ENCODE measurements around the gene LPP. TPM values are rescaled to one million over a fixed set of nuclear protein-coding genes. Genes with fewer than 3 reads are reported as not detected.
"Not testable (repeated sequence)": the region's sequence is repeated elsewhere in the genome, so short reads cannot be mapped to it uniquely, and the experiment has no call there.

LPP gene
- polyA plus RNA-seq, 3 donors, result 14.1 to 23.2 (median 15.3) TPM

GRCh38 chr3:188440340-188440972, 286.5 kb downstream of the LPP start:
- Histone ChIP-seq H3K9ac (ENCODE audit: insufficient read depth, low read length, poor library complexity, severe bottlenecking) (no peak overlapping the region), H3K4me1 (ENCODE audit: control insufficient read depth in 1 of 2, insufficient read depth in 2 of 2, low read length in 2 of 2) (peaks cover 19 to 37% of the 10 kb centered on the region in 2 donors), H3K27ac (ENCODE audit: low read depth in 1 of 2, low read length in 2 of 2) (peak overlapping the region in 1 of 2 donors; percentile 90), H3K27me3 (ENCODE audit: control insufficient read depth in 2 of 2, insufficient read depth in 2 of 2, low read length in 2 of 2) (no peaks in the 10 kb centered on the region), H4K20me1 (ENCODE audit: insufficient read depth, low read length) (no peaks in the 10 kb centered on the region), H3K4me2 (replicated peaks; ENCODE audit: extremely low read depth, low read length, poor library complexity, severe bottlenecking) (no peak overlapping the region), H3K4me3 (replicated peaks in 1 of 3; ENCODE audit: low read depth in 2 of 3, low read length in 3 of 3) (no peak overlapping the region), H3K36me3 (replicated peaks in 1 of 2; ENCODE audit: control insufficient read depth in 1 of 2, insufficient read depth in 2 of 2, low read length in 2 of 2) (no peaks in the 10 kb centered on the region), H2AFZ (ENCODE audit: insufficient read depth, low read depth, low read length, poor library complexity, severe bottlenecking) (no peak overlapping the region), H3K79me2 (ENCODE audit: insufficient read depth, low read length) (peaks cover 4% of the 10 kb centered on the region), H3K9me3 (replicated peaks in 1 of 2; ENCODE audit: control insufficient read depth in 1 of 2, insufficient read depth in 1 of 2, low read length in 2 of 2) (no peaks in the 10 kb centered on the region)
- peaks cover 28 to 36% of the 10 kb centered on the region in 2 donors for H3K36me3 Mint-ChIP-seq
- TF ChIP-seq CTCF (IDR thresholded peaks at IDR 0.05), result no peak
- WGBS (ENCODE audit: insufficient coverage), result no CpG with 5 or more reads among the region's 1 CpG
- peaks cover 0 to 6% (median 0%) of the 10 kb centered on the region in 7 donors for H3K9me3 Mint-ChIP-seq
- H3K27ac Mint-ChIP-seq, result peak overlapping the region in 4 of 7 donors; percentile 86 to 96 (median 92)
- intact Hi-C loops (cut with micrococcal nuclease), result no loop called here
- H3K4me3 Mint-ChIP-seq, result no peak overlapping the region
- H3K4me1 Mint-ChIP-seq, result peaks cover 32% of the 10 kb centered on the region
- no peaks in the 10 kb centered on the region for H3K27me3 Mint-ChIP-seq (ENCODE audit: low read depth in 3 of 3)
- DNase-seq, result no peak

DNA sequence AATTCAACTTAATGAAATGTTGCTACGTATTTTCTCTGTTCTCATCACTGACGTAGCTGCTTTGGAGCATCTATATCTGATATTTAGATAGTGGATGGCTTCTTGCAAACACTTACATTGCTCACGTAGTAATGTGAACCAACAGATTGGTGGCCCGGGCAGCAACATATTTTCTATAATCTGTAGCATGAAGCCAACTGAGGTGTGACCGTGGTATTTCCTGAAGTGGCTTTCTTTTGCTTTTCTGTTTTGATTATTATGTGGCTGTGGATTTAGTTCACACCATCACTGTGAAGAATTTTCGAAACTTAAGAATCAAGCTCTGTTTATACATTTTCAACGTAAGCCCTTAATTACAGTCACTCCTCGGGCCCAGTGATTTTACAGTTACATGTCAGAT, 288.5 kb downstream of the LPP start:
- intact Hi-C loops (cut with micrococcal nuclease), result no loop called here
- H3K4me1 Mint-ChIP-seq, result peaks cover 37% of the 10 kb centered on the region

DNA sequence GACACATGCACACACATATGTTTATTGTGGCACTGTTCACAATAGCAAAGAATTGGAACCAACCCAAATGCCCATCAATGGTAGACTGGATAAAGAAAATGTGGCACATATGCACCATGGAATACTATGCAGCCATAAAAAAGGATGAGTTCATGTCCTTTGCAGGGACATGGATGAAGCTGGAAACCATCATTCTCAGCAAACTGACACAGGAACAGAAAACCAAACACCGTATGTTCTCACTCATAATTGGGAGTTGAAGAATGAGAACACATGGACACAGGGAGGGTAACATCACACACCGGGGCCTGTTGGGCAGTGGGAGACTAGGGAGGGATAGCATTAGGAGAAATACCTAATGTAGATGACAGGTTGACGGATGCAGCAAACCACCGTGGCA, 291.2 kb downstream of the LPP start:
- H3K4me1 ChIP-seq (ENCODE audit: control insufficient read depth in 1 of 2, insufficient read depth in 2 of 2, low read length in 2 of 2); H3K4me3 ChIP-seq (replicated peaks in 1 of 3; ENCODE audit: low read depth in 2 of 3, low read length in 3 of 3); H3K4me3 Mint-ChIP-seq; H3K27ac ChIP-seq (ENCODE audit: low read depth in 1 of 2, low read length in 2 of 2); DNase-seq; H2AFZ ChIP-seq (ENCODE audit: insufficient read depth, low read depth, low read length, poor library complexity, severe bottlenecking); H3K9ac ChIP-seq (ENCODE audit: insufficient read depth, low read length, poor library complexity, severe bottlenecking); H3K79me2 ChIP-seq (ENCODE audit: insufficient read depth, low read length); H3K36me3 ChIP-seq (replicated peaks in 1 of 2; ENCODE audit: control insufficient read depth in 1 of 2, insufficient read depth in 2 of 2, low read length in 2 of 2); H3K27me3 ChIP-seq (ENCODE audit: control insufficient read depth in 2 of 2, insufficient read depth in 2 of 2, low read length in 2 of 2); H3K4me2 ChIP-seq (replicated peaks; ENCODE audit: extremely low read depth, low read length, poor library complexity, severe bottlenecking); intact Hi-C loops (cut with micrococcal nuclease); H4K20me1 ChIP-seq (ENCODE audit: insufficient read depth, low read length); H3K9me3 Mint-ChIP-seq; H3K27me3 Mint-ChIP-seq (ENCODE audit: low read depth in 3 of 3); H3K9me3 ChIP-seq (replicated peaks in 1 of 2; ENCODE audit: control insufficient read depth in 1 of 2, insufficient read depth in 1 of 2, low read length in 2 of 2): not testable (repeated sequence)
- H3K27ac Mint-ChIP-seq, result peak overlapping the region in 1 of 7 donors; percentile 35
- peaks cover 15% of the 10 kb centered on the region for H3K4me1 Mint-ChIP-seq
- peaks cover 15 to 19% of the 10 kb centered on the region in 2 donors for H3K36me3 Mint-ChIP-seq
- 100% methylated on average over 1 of the region's 4 CpGs for WGBS (ENCODE audit: insufficient coverage)

More for the DNA sequence above, 288.5 kb downstream of the LPP start:
- Histone ChIP-seq H2AFZ (ENCODE audit: insufficient read depth, low read depth, low read length, poor library complexity, severe bottlenecking) (no peak overlapping the region), H3K27ac (ENCODE audit: low read depth in 1 of 2, low read length in 2 of 2) (no peak overlapping the region), H3K4me3 (replicated peaks in 1 of 3; ENCODE audit: low read depth in 2 of 3, low read length in 3 of 3) (no peak overlapping the region), H3K27me3 (ENCODE audit: control insufficient read depth in 2 of 2, insufficient read depth in 2 of 2, low read length in 2 of 2) (no peaks in the 10 kb centered on the region), H3K4me1 (ENCODE audit: control insufficient read depth in 1 of 2, insufficient read depth in 2 of 2, low read length in 2 of 2) (peaks cover 25 to 31% of the 10 kb centered on the region in 2 donors), H3K79me2 (ENCODE audit: insufficient read depth, low read length) (no peaks in the 10 kb centered on the region), H3K9ac (ENCODE audit: insufficient read depth, low read length, poor library complexity, severe bottlenecking) (no peak overlapping the region), H3K4me2 (replicated peaks; ENCODE audit: extremely low read depth, low read length, poor library complexity, severe bottlenecking) (no peak overlapping the region), H3K9me3 (replicated peaks in 1 of 2; ENCODE audit: control insufficient read depth in 1 of 2, insufficient read depth in 1 of 2, low read length in 2 of 2) (no peaks in the 10 kb centered on the region), H3K36me3 (replicated peaks in 1 of 2; ENCODE audit: control insufficient read depth in 1 of 2, insufficient read depth in 2 of 2, low read length in 2 of 2) (no peaks in the 10 kb centered on the region), H4K20me1 (ENCODE audit: insufficient read depth, low read length) (no peaks in the 10 kb centered on the region)
- no peak for TF ChIP-seq CTCF (IDR thresholded peaks at IDR 0.05)
- Mint-ChIP-seq H3K27me3 (ENCODE audit: low read depth in 3 of 3) (no peaks in the 10 kb centered on the region), H3K27ac (peak overlapping the region in 1 of 7 donors; percentile 1), H3K4me3 (no peak overlapping the region), H3K9me3 (peaks cover 0 to 6% (median 0%) of the 10 kb centered on the region in 7 donors), H3K36me3 (peaks cover 19 to 27% of the 10 kb centered on the region in 2 donors)
- DNase-seq, result no peak
- WGBS (ENCODE audit: insufficient coverage), result no CpG with 5 or more reads among the region's 8 CpGs

Data from CD14-positive monocyte (primary cell).